GM12873 (cell line): ENCODE measurements around the gene CARD19.
A peak's percentile ranks its signal among the peaks of the same experiment; 100 is the strongest.

Source experiments
- TF ChIP-seq, protein P1 (sequence below): IDR thresholded peaks from 2 replicates; pipeline ENCODE4 v1.5.1; 2012; ENCODE audit warnings: low read depth, mild to moderate bottlenecking, moderate library complexity, low read length, control low read depth; ENCODE audit not compliant: insufficient read depth; ENCODE audit errors: missing control alignments

CARD19 gene

GRCh38 chr9:93151097-93151784 lies 55.2 kb downstream of the CARD19 start:
- TF ChIP-seq, protein P1, sequence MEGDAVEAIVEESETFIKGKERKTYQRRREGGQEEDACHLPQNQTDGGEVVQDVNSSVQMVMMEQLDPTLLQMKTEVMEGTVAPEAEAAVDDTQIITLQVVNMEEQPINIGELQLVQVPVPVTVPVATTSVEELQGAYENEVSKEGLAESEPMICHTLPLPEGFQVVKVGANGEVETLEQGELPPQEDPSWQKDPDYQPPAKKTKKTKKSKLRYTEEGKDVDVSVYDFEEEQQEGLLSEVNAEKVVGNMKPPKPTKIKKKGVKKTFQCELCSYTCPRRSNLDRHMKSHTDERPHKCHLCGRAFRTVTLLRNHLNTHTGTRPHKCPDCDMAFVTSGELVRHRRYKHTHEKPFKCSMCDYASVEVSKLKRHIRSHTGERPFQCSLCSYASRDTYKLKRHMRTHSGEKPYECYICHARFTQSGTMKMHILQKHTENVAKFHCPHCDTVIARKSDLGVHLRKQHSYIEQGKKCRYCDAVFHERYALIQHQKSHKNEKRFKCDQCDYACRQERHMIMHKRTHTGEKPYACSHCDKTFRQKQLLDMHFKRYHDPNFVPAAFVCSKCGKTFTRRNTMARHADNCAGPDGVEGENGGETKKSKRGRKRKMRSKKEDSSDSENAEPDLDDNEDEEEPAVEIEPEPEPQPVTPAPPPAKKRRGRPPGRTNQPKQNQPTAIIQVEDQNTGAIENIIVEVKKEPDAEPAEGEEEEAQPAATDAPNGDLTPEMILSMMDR, result no peak

- TF ChIP-seq, protein P1, result peak; percentile 69
Measured at GRCh38 chr9:93154293-93154903, 58.4 kb downstream of the CARD19 start.

GRCh38 chr9:93155716-93156474 lies 59.9 kb downstream of the CARD19 start:
- TF ChIP-seq, protein P1, result no peak

GRCh38 chr9:93156475-93157008 lies 60.5 kb downstream of the CARD19 start:
- TF ChIP-seq, protein P1, result no peak

DNA sequence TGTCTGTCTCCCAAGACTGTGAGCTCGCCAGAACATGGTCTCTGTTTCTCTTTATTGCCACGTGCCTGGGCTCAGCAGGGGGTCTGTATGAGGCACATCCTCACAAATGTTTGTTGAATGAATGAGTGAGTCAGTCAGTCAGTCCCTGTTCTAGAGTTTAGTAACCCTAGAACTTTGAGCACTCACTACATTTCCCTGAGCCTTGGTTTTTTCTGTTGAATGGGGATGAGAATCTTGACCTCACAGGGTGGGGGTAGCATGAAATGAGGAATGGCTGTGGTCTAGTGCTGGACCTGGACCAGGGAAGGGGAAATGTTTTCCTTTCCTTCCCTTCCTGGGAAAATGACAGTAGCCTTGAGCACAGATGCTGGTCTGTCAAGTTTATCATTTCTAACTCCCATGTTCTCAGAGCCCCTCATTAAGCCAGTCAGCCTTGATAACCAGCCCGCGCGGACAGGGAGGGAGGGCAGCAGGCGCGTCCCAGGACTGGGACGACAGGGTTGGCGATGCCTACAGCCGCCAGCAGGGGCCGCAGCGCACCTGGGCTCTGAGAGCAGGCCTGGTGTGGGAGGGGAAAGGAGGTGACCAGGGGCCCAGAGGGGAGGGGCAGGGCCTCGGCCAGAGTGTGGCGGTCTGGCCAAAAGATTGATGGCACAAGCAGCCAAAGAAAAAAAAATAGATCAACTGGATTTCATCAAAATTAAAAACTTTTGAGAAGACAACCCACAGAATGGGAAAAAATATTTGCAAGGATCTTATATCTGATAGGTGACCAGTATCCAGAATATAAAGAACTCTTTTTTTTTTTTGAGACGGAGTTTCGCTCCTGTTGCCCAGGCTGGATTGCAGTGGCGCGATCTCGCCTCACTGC lies 63.8 kb downstream of the CARD19 start:
- TF ChIP-seq, protein P1, result peak; percentile 97

DNA sequence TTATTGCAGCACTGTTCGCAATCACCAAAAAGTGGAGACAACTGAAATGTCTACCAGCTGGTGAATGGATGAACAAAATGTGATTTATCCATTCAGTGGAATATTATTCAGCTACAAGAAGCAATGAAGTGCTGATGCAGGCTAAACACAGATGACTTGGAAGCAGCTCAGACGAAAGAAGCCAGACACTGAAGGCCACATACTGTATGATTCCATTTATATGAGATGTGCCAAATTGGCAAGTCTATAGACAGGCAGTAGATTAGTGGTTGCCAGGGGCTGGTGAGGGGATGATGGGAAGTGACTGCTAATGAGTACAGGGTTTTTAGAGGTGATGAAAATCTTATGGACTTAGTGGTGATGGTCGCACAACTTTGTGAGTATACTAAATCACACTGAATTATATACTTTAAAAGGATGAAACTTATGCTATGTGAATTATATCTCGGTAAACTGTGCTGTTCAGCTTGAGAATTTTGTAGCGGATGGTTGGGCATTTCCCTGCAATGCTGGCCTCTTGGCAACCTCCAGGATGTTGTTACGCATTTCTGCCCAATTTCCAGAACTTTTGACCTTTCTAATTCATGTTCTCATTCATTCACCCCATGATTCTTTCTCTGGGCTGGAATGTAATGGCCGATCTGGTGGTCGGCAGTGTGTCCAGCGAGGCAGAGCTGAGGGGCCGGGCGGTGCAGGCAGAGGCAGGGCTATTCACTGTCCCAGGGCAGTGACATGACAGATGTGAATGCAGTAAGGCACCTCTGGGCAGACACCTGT lies 66.0 kb downstream of the CARD19 start:
- TF ChIP-seq, protein P1, result no peak
